VCaP (cell line): ENCODE results near the gene BCKDK.
"Not testable (repeated sequence)": the region's sequence is repeated elsewhere in the genome, so short reads cannot be mapped to it uniquely, and the experiment has no call there.

Source experiments
- H3K27ac ChIP-seq: fragments of 450-650 bp; 2 replicates; pipeline ENCODE4 v1.5.1; 2017
- TF ChIP-seq, protein P1 (sequence below): fragments of 450-650 bp; conservative IDR thresholded peaks from 2 replicates; pipeline ENCODE4 v1.5.1; 2017; ENCODE audit warnings: mild to moderate bottlenecking, moderate library complexity

The BCKDK gene

DNA sequence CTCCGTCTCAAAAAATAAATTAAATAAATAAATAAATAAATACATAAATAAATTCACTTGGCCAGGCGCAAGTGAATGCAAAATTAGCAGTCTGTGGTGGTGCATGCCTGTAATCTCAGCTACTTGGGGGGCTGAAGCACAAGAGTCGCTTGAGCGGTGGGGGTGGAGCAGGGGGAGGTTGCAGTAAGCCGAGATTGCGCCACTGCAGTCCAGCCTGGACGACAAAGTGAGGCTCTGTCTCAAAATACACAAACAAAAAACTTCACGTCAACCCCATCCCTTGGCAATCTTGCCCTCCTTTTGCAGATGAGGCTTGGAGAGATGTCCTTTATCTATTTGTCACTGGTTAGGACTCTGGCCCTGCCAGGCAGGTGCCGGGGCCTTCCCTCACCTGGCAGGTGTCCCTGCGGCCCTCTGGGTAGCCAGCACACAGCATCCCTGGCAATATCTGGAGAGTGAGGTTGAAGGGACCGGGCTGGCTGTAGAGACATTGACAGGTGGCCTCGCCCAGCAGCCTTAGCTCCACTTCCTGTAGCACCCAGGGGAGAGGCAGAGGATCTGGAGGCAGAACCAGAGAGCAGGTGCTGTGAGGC, 37.3 kb downstream of the BCKDK start:
- TF ChIP-seq, protein P1, sequence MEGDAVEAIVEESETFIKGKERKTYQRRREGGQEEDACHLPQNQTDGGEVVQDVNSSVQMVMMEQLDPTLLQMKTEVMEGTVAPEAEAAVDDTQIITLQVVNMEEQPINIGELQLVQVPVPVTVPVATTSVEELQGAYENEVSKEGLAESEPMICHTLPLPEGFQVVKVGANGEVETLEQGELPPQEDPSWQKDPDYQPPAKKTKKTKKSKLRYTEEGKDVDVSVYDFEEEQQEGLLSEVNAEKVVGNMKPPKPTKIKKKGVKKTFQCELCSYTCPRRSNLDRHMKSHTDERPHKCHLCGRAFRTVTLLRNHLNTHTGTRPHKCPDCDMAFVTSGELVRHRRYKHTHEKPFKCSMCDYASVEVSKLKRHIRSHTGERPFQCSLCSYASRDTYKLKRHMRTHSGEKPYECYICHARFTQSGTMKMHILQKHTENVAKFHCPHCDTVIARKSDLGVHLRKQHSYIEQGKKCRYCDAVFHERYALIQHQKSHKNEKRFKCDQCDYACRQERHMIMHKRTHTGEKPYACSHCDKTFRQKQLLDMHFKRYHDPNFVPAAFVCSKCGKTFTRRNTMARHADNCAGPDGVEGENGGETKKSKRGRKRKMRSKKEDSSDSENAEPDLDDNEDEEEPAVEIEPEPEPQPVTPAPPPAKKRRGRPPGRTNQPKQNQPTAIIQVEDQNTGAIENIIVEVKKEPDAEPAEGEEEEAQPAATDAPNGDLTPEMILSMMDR, result no peak
- no peak overlapping the region for H3K27ac ChIP-seq

DNA sequence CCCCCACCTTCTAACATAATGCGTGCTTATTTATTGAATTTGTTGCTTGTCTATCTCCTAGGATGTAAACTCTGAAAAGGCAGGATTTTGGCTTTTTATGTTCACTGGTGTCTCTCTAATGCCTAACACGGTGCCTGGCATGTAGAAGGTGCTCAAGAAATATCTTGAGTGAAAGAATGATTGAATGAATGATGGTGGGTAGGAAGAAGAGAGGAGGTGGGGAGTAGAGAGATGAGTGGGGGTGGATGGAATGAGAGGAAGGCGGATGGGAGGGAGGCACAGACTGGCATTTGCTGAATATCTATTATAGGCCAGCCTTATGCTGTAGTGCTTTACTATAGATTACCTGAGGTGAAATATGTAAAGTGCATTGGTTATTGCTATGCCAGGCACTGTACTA, 39.4 kb downstream of the BCKDK start:
- TF ChIP-seq, protein P1, result no peak
- H3K27ac ChIP-seq, result no peak overlapping the region

DNA sequence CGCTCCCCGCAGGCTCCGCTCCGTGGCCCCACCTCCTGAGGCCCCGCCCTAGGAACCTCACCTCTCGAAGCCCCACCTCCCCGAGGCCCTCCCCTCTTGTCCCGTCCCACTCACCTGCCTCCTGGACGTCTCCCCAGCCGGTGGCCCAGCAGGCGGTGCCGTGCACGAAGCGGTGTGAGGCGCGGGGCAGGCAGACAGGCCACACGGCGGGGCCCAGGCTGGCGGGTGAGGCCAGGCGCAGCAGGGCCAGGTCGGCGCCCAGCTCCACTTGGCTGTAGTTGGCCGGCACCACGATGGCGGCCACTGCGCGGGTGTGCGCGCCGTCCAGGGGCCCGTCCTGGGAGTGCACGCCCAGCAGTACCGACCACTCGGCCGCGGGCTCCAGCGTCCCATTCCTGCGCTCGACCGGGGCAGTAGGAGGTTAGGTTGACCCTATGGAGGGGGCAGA, 40.1 kb downstream of the BCKDK start:
- H3K27ac ChIP-seq, result no peak overlapping the region
- TF ChIP-seq, protein P1, result no peak

DNA sequence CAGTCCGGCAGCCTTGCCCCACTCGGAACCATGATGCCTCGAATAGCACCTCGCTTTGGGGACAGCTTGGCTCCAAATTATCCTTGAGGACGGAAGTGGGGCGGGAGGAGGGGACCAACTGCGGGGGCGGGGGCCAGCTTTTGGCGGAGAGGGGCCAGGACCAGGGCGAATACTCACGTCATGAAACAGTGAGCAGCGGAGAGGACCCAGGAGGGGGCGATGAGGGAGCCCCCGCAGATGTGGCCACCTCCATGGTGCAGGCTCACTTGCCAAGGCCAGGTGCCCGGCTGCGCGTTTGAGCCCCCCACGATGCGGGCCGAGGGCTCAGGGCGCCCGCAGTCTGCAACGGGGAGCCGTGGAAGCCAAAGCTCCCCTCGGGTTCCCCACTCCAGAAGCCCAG, 40.7 kb downstream of the BCKDK start:
- H3K27ac ChIP-seq, result no peak overlapping the region
- TF ChIP-seq, protein P1, result no peak

DNA sequence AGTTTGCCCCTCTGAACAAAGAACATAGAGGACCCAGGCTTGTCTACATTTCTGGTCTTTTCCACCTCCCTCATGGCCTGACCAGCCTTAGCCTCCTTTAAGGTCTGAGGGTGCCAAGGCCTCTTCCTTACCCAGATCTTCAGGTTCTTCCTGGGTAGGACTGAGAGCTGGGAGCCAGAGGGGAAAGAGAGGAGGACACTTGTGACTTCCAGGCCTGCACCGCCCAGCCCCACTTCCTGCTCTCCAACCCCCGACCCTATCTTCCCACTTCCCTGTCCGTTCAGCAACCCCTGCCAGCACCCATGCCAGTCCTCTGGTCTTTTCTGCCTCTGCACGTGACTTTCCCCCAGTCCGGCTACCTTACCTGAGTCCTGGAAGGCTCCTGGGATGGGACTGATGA, 41.1 kb downstream of the BCKDK start:
- H3K27ac ChIP-seq, result no peak overlapping the region
- TF ChIP-seq, protein P1, result no peak

DNA sequence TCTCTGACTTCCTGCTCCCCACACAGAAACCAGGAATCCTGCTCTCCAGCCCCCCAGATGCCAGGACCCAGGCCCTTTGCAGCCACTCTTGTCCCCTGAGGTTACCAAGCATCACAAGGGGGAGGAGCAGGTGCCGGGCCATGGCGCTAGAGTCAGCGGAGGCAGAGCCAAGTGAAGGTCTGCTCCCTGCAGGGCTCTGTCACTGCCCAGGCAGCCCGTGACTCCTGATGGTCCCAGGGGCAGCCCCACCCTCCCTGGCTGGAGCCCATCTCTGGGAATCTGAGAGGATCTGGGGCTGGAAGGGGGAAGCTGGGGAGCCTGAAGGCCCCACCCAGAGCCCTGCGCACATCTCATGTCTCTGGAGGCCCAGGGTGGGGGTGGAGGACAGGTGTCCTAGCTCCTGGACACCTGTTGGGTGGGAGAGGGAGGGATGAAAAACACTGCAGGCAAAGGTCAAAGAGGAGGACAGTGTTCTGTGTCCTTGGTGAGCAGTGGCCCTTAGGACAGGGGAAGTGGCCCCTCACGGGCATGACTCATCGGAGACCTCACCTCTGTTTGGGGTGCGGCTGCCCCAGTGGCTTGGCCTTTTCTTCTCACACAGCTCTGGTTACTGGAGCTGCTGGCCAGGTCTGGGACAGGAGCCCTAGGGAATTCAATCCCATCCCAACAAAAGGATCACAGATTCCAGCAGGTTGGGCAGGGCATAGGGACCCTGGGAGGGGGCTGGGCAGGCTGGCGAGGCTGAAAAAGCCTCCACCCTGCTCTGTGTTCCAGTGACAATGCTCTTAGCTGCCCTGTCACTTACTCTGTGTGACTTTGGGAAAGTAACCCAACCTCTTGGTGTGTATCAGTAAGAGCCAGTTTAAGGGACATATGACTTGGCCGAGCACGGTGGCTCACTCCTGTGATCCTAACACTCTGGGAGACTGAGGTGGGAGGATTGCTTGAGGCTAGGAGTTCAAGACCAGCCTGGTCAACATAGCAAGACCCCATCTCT, 42.0 kb downstream of the BCKDK start, which contains the start of gene PRSS36:
Gene PRSS36 (minus strand): TSS at position 173 of the 997 bp plus-strand sequence. CDS start 31 bp downstream, at position 142.
- TF ChIP-seq, protein P1, result no peak
- no peak within 1 kb of the TSS for H3K27ac ChIP-seq

DNA sequence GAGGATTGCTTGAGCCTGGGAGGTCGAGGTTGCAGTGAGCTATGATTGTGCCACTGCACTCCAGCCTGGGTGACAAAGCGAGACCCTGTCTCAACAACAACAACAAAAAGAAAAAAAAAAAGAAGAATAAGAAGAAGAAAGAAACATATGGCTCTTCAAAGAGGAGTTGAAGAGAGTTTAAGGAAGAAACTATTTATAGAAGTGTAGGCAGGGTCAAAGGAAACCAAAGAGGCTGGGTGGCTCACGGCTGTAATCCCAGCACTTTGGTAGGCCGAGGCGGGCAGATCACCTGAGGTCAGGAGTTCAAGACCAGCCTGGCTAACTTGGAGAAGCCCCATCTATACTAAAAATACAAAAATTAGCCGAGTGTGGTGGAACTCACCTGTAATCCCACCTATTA, 42.8 kb downstream of the BCKDK start:
- H3K27ac ChIP-seq, result not testable (repeated sequence)

DNA sequence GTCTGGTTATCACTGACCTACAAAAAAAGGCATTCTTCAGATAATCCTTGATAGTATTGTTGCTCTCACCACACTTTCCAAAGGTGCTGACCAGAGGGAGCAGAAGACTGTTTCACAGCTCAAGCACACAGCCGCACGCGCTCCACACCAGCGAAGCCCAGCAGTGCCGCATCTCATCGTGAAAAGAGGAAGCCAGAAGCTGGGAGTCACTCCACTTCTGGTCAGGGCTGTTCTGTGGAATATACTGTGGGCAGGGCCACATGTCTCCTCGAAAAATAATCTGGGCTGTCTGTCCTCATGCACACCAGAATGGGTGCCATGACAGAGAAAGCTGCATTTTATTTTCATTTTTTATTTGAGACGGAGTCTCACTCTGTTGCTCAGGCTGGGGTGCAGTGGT, 49.0 kb downstream of the BCKDK start:
- TF ChIP-seq, protein P1, result no peak
- H3K27ac ChIP-seq, result no peak overlapping the region
